Astrocyte (in vitro differentiated cells and primary cell): Measurements from ENCODE around the gene CCDC169. TPM values are rescaled to one million over a fixed set of nuclear protein-coding genes. Genes with fewer than 3 reads are reported as not detected.

Source experiments
- DNase-seq: peaks from one replicate; pipeline ENCODE4 v3.0.0-alpha.2; 2010; ENCODE audit warnings: low read depth
- FAIRE-seq: peaks from 2 replicates; lab custom pipeline; 2011; peaks lifted over from hg19 to GRCh38; lab: Jason Lieb, UNC
- H2AFZ ChIP-seq: 2 replicates; pipeline ENCODE4 v1.6.0; 2012; ENCODE audit warnings: low read depth, low read length, inconsistent platforms
- H3K27ac ChIP-seq: 2 replicates; pipeline ENCODE4 v1.5.1; 2011; ENCODE audit warnings: low read depth, low read length, inconsistent platforms
- H3K27me3 ChIP-seq: 2 replicates; pipeline ENCODE4 v1.6.0; 2011; ENCODE audit warnings: low read length, inconsistent platforms; ENCODE audit not compliant: insufficient read depth
- H3K36me3 ChIP-seq: 2 replicates; pipeline ENCODE4 v1.5.1; 2011; ENCODE audit warnings: low read length, inconsistent platforms; ENCODE audit not compliant: insufficient read depth
- H3K4me1 ChIP-seq: 2 replicates; pipeline ENCODE4 v1.5.1; 2011; ENCODE audit warnings: low read length, inconsistent platforms; ENCODE audit not compliant: insufficient read depth
- H3K4me2 ChIP-seq: 2 replicates; pipeline ENCODE4 v1.6.0; 2012; ENCODE audit warnings: low read length, inconsistent platforms
- H3K4me3 ChIP-seq: 2 replicates; pipeline ENCODE4 v1.5.1; 2011; ENCODE audit warnings: low read depth, mild to moderate bottlenecking, low read length, inconsistent platforms; ENCODE audit not compliant: insufficient read depth
- H3K79me2 ChIP-seq: 2 replicates; pipeline ENCODE4 v1.6.0; 2012; ENCODE audit warnings: mild to moderate bottlenecking, low read length, inconsistent platforms; ENCODE audit not compliant: insufficient read depth
- H3K9ac ChIP-seq: 2 replicates; pipeline ENCODE4 v1.6.0; 2012; ENCODE audit warnings: mild to moderate bottlenecking, low read length, inconsistent platforms
- H3K9me3 ChIP-seq: 2 replicates; pipeline ENCODE4 v1.5.1; 2012; ENCODE audit warnings: low read depth, mild to moderate bottlenecking, low read length, inconsistent platforms; ENCODE audit not compliant: insufficient read depth
- H4K20me1 ChIP-seq: 2 replicates; pipeline ENCODE4 v1.6.0; 2012; ENCODE audit warnings: low read length, inconsistent platforms; ENCODE audit not compliant: insufficient read depth
- H3K27ac Mint-ChIP-seq: one replicate; pipeline ENCODE4 v1.8.0; 2021; ENCODE audit warnings: mild to moderate bottlenecking, mixed read lengths; ENCODE audit not compliant: unreplicated experiment
- H3K27me3 Mint-ChIP-seq: one replicate; pipeline ENCODE4 v1.8.0; 2021; ENCODE audit warnings: low read depth, mixed read lengths; ENCODE audit not compliant: unreplicated experiment
- H3K36me3 Mint-ChIP-seq: one replicate; pipeline ENCODE4 v1.8.0; 2021; ENCODE audit warnings: low read depth, mixed read lengths; ENCODE audit not compliant: unreplicated experiment
- H3K4me1 Mint-ChIP-seq: one replicate; pipeline ENCODE4 v1.8.0; 2021; ENCODE audit warnings: low read depth, mixed read lengths; ENCODE audit not compliant: unreplicated experiment
- H3K4me3 Mint-ChIP-seq: one replicate; pipeline ENCODE4 v1.8.0; 2021; ENCODE audit warnings: mild to moderate bottlenecking, moderate library complexity, mixed read lengths; ENCODE audit not compliant: unreplicated experiment
- H3K9me3 Mint-ChIP-seq: one replicate; pipeline ENCODE4 v1.8.0; 2021; ENCODE audit warnings: mild to moderate bottlenecking, mixed read lengths; ENCODE audit not compliant: unreplicated experiment
- CTCF ChIP-seq: IDR thresholded peaks from 2 replicates; pipeline ENCODE4 v1.5.1; 2011; ENCODE audit warnings: low read depth, mild to moderate bottlenecking, inconsistent platforms, low read length, moderate library complexity; ENCODE audit not compliant: insufficient read depth
- EZH2 ChIP-seq: IDR thresholded peaks from 2 replicates; pipeline ENCODE4 v1.6.1; 2012; ENCODE audit warnings: mild to moderate bottlenecking, low read length, inconsistent platforms; ENCODE audit not compliant: insufficient read depth
- total RNA-seq: library from RNA; stranded (reverse); gene quantifications from 2 replicates; pipeline ENCODE4 v1.2.1, GENCODE V29; 2021

Gene CCDC169
- total RNA-seq, 1 donor from 2014 or later, result 0.98 TPM

GRCh38 chr13:36275190-36276002 lies 22.2 kb downstream of the CCDC169 start:
- Histone ChIP-seq H3K27ac (peak overlapping the region; percentile 76), H3K79me2 (no peaks in the 10 kb centered on the region), H3K9ac (peak overlapping the region; percentile 61), H3K27me3 (no peaks in the 10 kb centered on the region), H3K4me1 (peaks cover 6% of the 10 kb centered on the region), H2AFZ (no peak overlapping the region), H3K4me3 (no peak overlapping the region), H3K36me3 (no peaks in the 10 kb centered on the region), H3K9me3 (no peaks in the 10 kb centered on the region), H4K20me1 (no peaks in the 10 kb centered on the region), H3K4me2 (peak overlapping the region; percentile 17)
- Mint-ChIP-seq H3K27me3 (no peaks in the 10 kb centered on the region), H3K27ac (peak overlapping the region; percentile 85), H3K4me3 (no peak overlapping the region), H3K36me3 (no peaks in the 10 kb centered on the region), H3K9me3 (no peaks in the 10 kb centered on the region), H3K4me1 (peaks cover 18% of the 10 kb centered on the region)
- FAIRE-seq (no peak), DNase-seq (peak; percentile 81)
- no peak for TF ChIP-seq EZH2
- peak; percentile 64 for TF ChIP-seq CTCF

- H3K4me1 ChIP-seq, result peaks cover 6% of the 10 kb centered on the region
- H3K9ac ChIP-seq, result no peak overlapping the region
- H3K36me3 ChIP-seq, result no peaks in the 10 kb centered on the region
- Mint-ChIP-seq H3K9me3 (peaks cover 1% of the 10 kb centered on the region), H3K36me3 (no peaks in the 10 kb centered on the region), H3K27ac (no peak overlapping the region), H3K27me3 (no peaks in the 10 kb centered on the region), H3K4me3 (no peak overlapping the region), H3K4me1 (peaks cover 18% of the 10 kb centered on the region)
- FAIRE-seq (no peak), DNase-seq (no peak)
- H3K4me3 ChIP-seq, result no peak overlapping the region
- H3K9me3 ChIP-seq, result no peaks in the 10 kb centered on the region
- H4K20me1 ChIP-seq, result no peaks in the 10 kb centered on the region
- TF ChIP-seq EZH2 (no peak), CTCF (no peak)
- no peaks in the 10 kb centered on the region for H3K79me2 ChIP-seq
- H3K4me2 ChIP-seq, result no peak overlapping the region
- H3K27me3 ChIP-seq, result no peaks in the 10 kb centered on the region
- no peak overlapping the region for H3K27ac ChIP-seq
- no peak overlapping the region for H2AFZ ChIP-seq
Observed at GRCh38 chr13:36273431-36273830, 24.2 kb downstream of the CCDC169 start.

- no peak overlapping the region for H3K4me3 ChIP-seq
- no peaks in the 10 kb centered on the region for H3K9me3 ChIP-seq
- H3K27me3 Mint-ChIP-seq, result no peaks in the 10 kb centered on the region
- H3K4me1 ChIP-seq, result no peaks in the 10 kb centered on the region
- no peak for FAIRE-seq
- no peaks in the 10 kb centered on the region for H3K36me3 ChIP-seq
- H3K9me3 Mint-ChIP-seq, result no peaks in the 10 kb centered on the region
- no peaks in the 10 kb centered on the region for H3K27me3 ChIP-seq
- H3K27ac ChIP-seq, result no peak overlapping the region
- no peaks in the 10 kb centered on the region for H4K20me1 ChIP-seq
- H3K9ac ChIP-seq, result no peak overlapping the region
- TF ChIP-seq EZH2, result no peak
- no peak overlapping the region for H2AFZ ChIP-seq
- H3K36me3 Mint-ChIP-seq, result no peaks in the 10 kb centered on the region
- no peak overlapping the region for H3K4me2 ChIP-seq
- no peak overlapping the region for H3K4me3 Mint-ChIP-seq
- no peaks in the 10 kb centered on the region for H3K79me2 ChIP-seq
- no peaks in the 10 kb centered on the region for H3K4me1 Mint-ChIP-seq
- DNase-seq, result no peak
- no peak overlapping the region for H3K27ac Mint-ChIP-seq
Observed at GRCh38 chr13:36261976-36262375, 35.6 kb downstream of the CCDC169 start.
